H9 (cell line): ENCODE measurements around the gene NEURL2. TPM values are rescaled to one million over a fixed set of nuclear protein-coding genes. Genes with fewer than 3 reads are reported as not detected.

Experiments used
- DNase-seq: peaks from one replicate; pipeline ENCODE4 v3.0.0-alpha.2; 2017
- H2AFZ ChIP-seq: one replicate; pipeline ENCODE4 v1.6.1; 2013; ENCODE audit warnings: mild to moderate bottlenecking, low read length, control low read depth, moderate library complexity
- H2AK5ac ChIP-seq: 2 replicates; pipeline ENCODE4 v1.6.1; 2013; ENCODE audit warnings: low read length, control low read depth, mixed read lengths; ENCODE audit not compliant: insufficient read length
- H2BK120ac ChIP-seq: one replicate; pipeline ENCODE4 v1.6.1; 2013; ENCODE audit warnings: low read depth, mild to moderate bottlenecking, low read length, control low read depth, inconsistent platforms; ENCODE audit not compliant: poor library complexity, severe bottlenecking
- H2BK12ac ChIP-seq: 2 replicates; pipeline ENCODE4 v1.6.1; 2013; ENCODE audit warnings: low read length, control low read depth, mixed read lengths, low read depth; ENCODE audit not compliant: insufficient read length
- H2BK15ac ChIP-seq: 2 replicates; pipeline ENCODE4 v1.6.1; 2013; ENCODE audit warnings: low read depth, low read length, control low read depth
- H2BK20ac ChIP-seq: one replicate; pipeline ENCODE4 v1.6.1; 2013; ENCODE audit warnings: low read depth, mild to moderate bottlenecking, low read length, control low read depth, inconsistent platforms; ENCODE audit not compliant: poor library complexity, severe bottlenecking
- H2BK5ac ChIP-seq: 2 replicates; pipeline ENCODE4 v1.6.1; 2013; ENCODE audit warnings: low read length, control low read depth, mixed read lengths; ENCODE audit not compliant: insufficient read length
- H3K14ac ChIP-seq: 2 replicates; pipeline ENCODE4 v1.6.1; 2013; ENCODE audit warnings: low read length, control low read depth; ENCODE audit not compliant: insufficient read depth
- H3K18ac ChIP-seq: 2 replicates; pipeline ENCODE4 v1.6.1; 2013; ENCODE audit warnings: low read depth, mild to moderate bottlenecking, mixed read lengths, low read length, control low read depth; ENCODE audit not compliant: insufficient read length
- H3K23ac ChIP-seq: 2 replicates; pipeline ENCODE4 v1.6.1; 2013; ENCODE audit warnings: low read length, control low read depth, mixed read lengths, low read depth; ENCODE audit not compliant: insufficient read length
- H3K23me2 ChIP-seq: 2 replicates; pipeline ENCODE4 v1.6.1; 2013; ENCODE audit warnings: low read depth, mild to moderate bottlenecking, mixed read lengths, low read length, control low read depth; ENCODE audit not compliant: insufficient read length, poor library complexity, severe bottlenecking
- H3K27ac ChIP-seq: 2 replicates; pipeline ENCODE4 v1.5.1; 2013; ENCODE audit warnings: low read length, control low read depth, mixed read lengths, low read depth; ENCODE audit not compliant: insufficient read length
- H3K27me3 ChIP-seq: 2 replicates; pipeline ENCODE4 v1.6.1; 2013; ENCODE audit warnings: low read length, control low read depth, inconsistent platforms; ENCODE audit not compliant: insufficient read depth
- H3K4ac ChIP-seq: 2 replicates; pipeline ENCODE4 v1.6.1; 2013; ENCODE audit warnings: low read depth, mild to moderate bottlenecking, control low read depth, inconsistent platforms, low read length, moderate library complexity
- H3K4me1 ChIP-seq: 2 replicates; pipeline ENCODE4 v1.6.1; 2013; ENCODE audit warnings: low read length, control low read depth, inconsistent platforms; ENCODE audit not compliant: insufficient read depth
- H3K4me2 ChIP-seq: 2 replicates; pipeline ENCODE4 v1.6.1; 2013; ENCODE audit warnings: low read length, control low read depth, mixed read lengths; ENCODE audit not compliant: insufficient read length, insufficient read depth
- H3K56ac ChIP-seq: 2 replicates; pipeline ENCODE4 v1.6.1; 2013; ENCODE audit warnings: low read depth, mild to moderate bottlenecking, mixed read lengths, low read length, control low read depth; ENCODE audit not compliant: insufficient read length
- H3K79me1 ChIP-seq: 2 replicates; pipeline ENCODE4 v1.6.1; 2013; ENCODE audit warnings: low read depth, mild to moderate bottlenecking, moderate library complexity, low read length, control low read depth, inconsistent platforms; ENCODE audit not compliant: insufficient read depth, poor library complexity, severe bottlenecking
- H3K79me2 ChIP-seq: 2 replicates; pipeline ENCODE4 v1.6.1; 2013; ENCODE audit warnings: low read length, control low read depth, inconsistent platforms; ENCODE audit not compliant: insufficient read depth
- H3K9ac ChIP-seq: 2 replicates; pipeline ENCODE4 v1.6.1; 2013; ENCODE audit warnings: low read length, control low read depth, mixed read lengths; ENCODE audit not compliant: insufficient read length; ENCODE audit errors: extremely low read depth
- H3K9me3 ChIP-seq: one replicate; pipeline ENCODE4 v1.6.1; 2013; ENCODE audit warnings: low read depth, low read length, inconsistent platforms; ENCODE audit not compliant: control insufficient read depth
- H3T11ph ChIP-seq: one replicate; pipeline ENCODE4 v1.6.1; 2013; ENCODE audit warnings: mild to moderate bottlenecking, low read length, control low read depth, inconsistent platforms
- H4K20me1 ChIP-seq: one replicate; pipeline ENCODE4 v1.6.1; 2013; ENCODE audit not compliant: control insufficient read depth, insufficient read length, insufficient read depth
- H4K5ac ChIP-seq: 2 replicates; pipeline ENCODE4 v1.6.1; 2013; ENCODE audit warnings: low read depth, mild to moderate bottlenecking, mixed read lengths, low read length, control low read depth; ENCODE audit not compliant: insufficient read length
- H4K8ac ChIP-seq: replicated peaks from 2 replicates; pipeline ENCODE4 v1.6.1; 2013; ENCODE audit warnings: low read length, control low read depth, mixed read lengths, low read depth; ENCODE audit not compliant: insufficient read length
- H4K91ac ChIP-seq: 2 replicates; pipeline ENCODE4 v1.6.1; 2013; ENCODE audit warnings: low read depth, mild to moderate bottlenecking, moderate library complexity, mixed read lengths, low read length, control low read depth; ENCODE audit not compliant: insufficient read length
- H3K27ac Mint-ChIP-seq, 3 experiments: 2 replicates in 2 of 3; 3 replicates in 1 of 3; pipeline ENCODE4 v1.8.0; 2020 to 2021; ENCODE audit warnings: mixed read lengths in 3 of 3, mild to moderate bottlenecking in 1 of 3, moderate library complexity in 1 of 3
- H3K27me3 Mint-ChIP-seq: 2 replicates; pipeline ENCODE4 v1.8.0; 2021; ENCODE audit warnings: low read depth, mild to moderate bottlenecking, moderate library complexity, mixed read lengths
- H3K36me3 Mint-ChIP-seq, 3 experiments: 2 replicates in 2 of 3; 3 replicates in 1 of 3; pipeline ENCODE4 v1.8.0; 2020 to 2021; ENCODE audit warnings: low read depth in 3 of 3, mixed read lengths in 3 of 3; ENCODE audit not compliant: insufficient read depth in 1 of 3
- H3K4me1 Mint-ChIP-seq, 2 experiments: 2 replicates each; pipeline ENCODE4 v1.8.0; 2020; ENCODE audit warnings: mixed read lengths in 2 of 2
- H3K4me3 Mint-ChIP-seq, 2 experiments: 2 replicates in 1 of 2; 3 replicates in 1 of 2; pipeline ENCODE4 v1.8.0; 2020 to 2021; ENCODE audit warnings: mild to moderate bottlenecking in 2 of 2, mixed read lengths in 2 of 2, moderate library complexity in 1 of 2
- H3K9me3 Mint-ChIP-seq, 2 experiments: 2 replicates in 1 of 2; 3 replicates in 1 of 2; pipeline ENCODE4 v1.8.0; 2020; ENCODE audit warnings: mild to moderate bottlenecking in 2 of 2, mixed read lengths in 2 of 2, moderate library complexity in 1 of 2
- CTCF ChIP-seq: fragments of 200-600 bp; sonication (generic); conservative IDR thresholded peaks from 3 replicates; pipeline ENCODE4 v1.8.0; 2021; ENCODE audit warnings: antibody characterized with exemption, mild to moderate bottlenecking
- WGBS: extraction: QIAGEN DNeasy Blood & Tissue Kit; methylation state at CpG from one replicate; pipeline ENCODE4 v1.1.7; 2013; ENCODE audit warnings: missing lambda C conversion rate, low lambda C conversion rate, mixed read lengths; ENCODE audit not compliant: insufficient read length; ENCODE audit errors: extremely low coverage; 5-methylcytosine and 5-hydroxymethylcytosine counted together
- total RNA-seq: library from RNA; stranded (reverse); gene quantifications from 2 replicates; pipeline ENCODE4 v1.2.1, GENCODE V29; 2021

NEURL2 gene
- total RNA-seq, 1 experiment from 2014 or later = 5.4 TPM

- Histone ChIP-seq H3K79me1 (no peaks in the 10 kb centered on the region), H3K4ac (no peak overlapping the region), H3T11ph (no peak overlapping the region), H3K14ac (no peak overlapping the region), H2AFZ (no peak overlapping the region), H3K4me2 (no peak overlapping the region), H2BK20ac (no peak overlapping the region), H3K27ac (no peak overlapping the region), H2BK120ac (no peak overlapping the region), H4K20me1 (no peaks in the 10 kb centered on the region), H3K56ac (no peak overlapping the region), H3K79me2 (no peaks in the 10 kb centered on the region), H3K9me3 (no peaks in the 10 kb centered on the region), H3K18ac (no peak overlapping the region), H3K9ac (no peak overlapping the region), H3K23ac (no peak overlapping the region), H2BK5ac (no peak overlapping the region), H3K27me3 (no peaks in the 10 kb centered on the region), H4K5ac (no peak overlapping the region), H4K8ac (no peak overlapping the region), H4K91ac (no peak overlapping the region), H3K23me2 (peaks cover 13% of the 10 kb centered on the region), H2AK5ac (no peak overlapping the region), H3K4me1 (no peaks in the 10 kb centered on the region), H2BK15ac (no peak overlapping the region), H2BK12ac (no peak overlapping the region)
- H3K4me3 Mint-ChIP-seq = peak overlapping the region in 1 of 2 experiments; percentile 30; a peak in 2 of 5 replicates
- peaks cover 15 to 43% (median 38%) of the 10 kb centered on the region in 3 experiments for H3K36me3 Mint-ChIP-seq
- H3K27me3 Mint-ChIP-seq = no peaks in the 10 kb centered on the region; the same call in 1 of the 2 replicates
- DNase-seq = no peak
- no peaks in the 10 kb centered on the region for H3K9me3 Mint-ChIP-seq
- no peak for TF ChIP-seq CTCF
- H3K4me1 Mint-ChIP-seq = peaks cover 5 to 14% of the 10 kb centered on the region in 2 experiments; a peak in 3 of 4 replicates
- WGBS = no CpG with 5 or more reads among the region's 4 CpGs
- no peak overlapping the region for H3K27ac Mint-ChIP-seq
Observed at GRCh38 chr20:45893831-45894230, 2.8 kb upstream of the NEURL2 start.
